ENCODE results near the gene WSB1.

WSB1 gene

GRCh38 chr17:27345141-27345904 lies 51.4 kb downstream of the WSB1 start:
- Mint-ChIP-seq H3K9me3 (no peaks in the 10 kb centered on the region), H3K27ac (no peak overlapping the region), H3K4me1 (ENCODE audit: low read depth) (peaks cover 16% of the 10 kb centered on the region), H3K27me3 (ENCODE audit: low read depth) (peaks cover 3% of the 10 kb centered on the region), H3K4me3 (no peak overlapping the region), H3K36me3 (ENCODE audit: low read depth) (no peaks in the 10 kb centered on the region)

- H3K27me3 Mint-ChIP-seq (ENCODE audit: low read depth), result peaks cover 3% of the 10 kb centered on the region
- H3K36me3 Mint-ChIP-seq (ENCODE audit: low read depth), result no peaks in the 10 kb centered on the region
- peaks cover 16% of the 10 kb centered on the region for H3K4me1 Mint-ChIP-seq (ENCODE audit: low read depth)
- no peak overlapping the region for H3K4me3 Mint-ChIP-seq
- H3K27ac Mint-ChIP-seq, result no peak overlapping the region
- no peaks in the 10 kb centered on the region for H3K9me3 Mint-ChIP-seq
These were observed 52.5 kb downstream of the WSB1 start for GRCh38 chr17:27346228-27346899.

- Mint-ChIP-seq H3K27me3 (ENCODE audit: low read depth) (peaks cover 3% of the 10 kb centered on the region), H3K4me3 (peak overlapping the region; percentile 63), H3K36me3 (ENCODE audit: low read depth) (no peaks in the 10 kb centered on the region), H3K27ac (no peak overlapping the region), H3K9me3 (no peaks in the 10 kb centered on the region), H3K4me1 (ENCODE audit: low read depth) (peaks cover 23% of the 10 kb centered on the region)
These were observed 54.3 kb downstream of the WSB1 start for GRCh38 chr17:27348196-27348595.

- Mint-ChIP-seq H3K27ac (no peak overlapping the region), H3K9me3 (no peaks in the 10 kb centered on the region), H3K4me3 (no peak overlapping the region), H3K27me3 (ENCODE audit: low read depth) (no peaks in the 10 kb centered on the region), H3K4me1 (ENCODE audit: low read depth) (peaks cover 24% of the 10 kb centered on the region), H3K36me3 (ENCODE audit: low read depth) (no peaks in the 10 kb centered on the region)
These were observed 55.7 kb downstream of the WSB1 start for GRCh38 chr17:27349540-27350021.

GRCh38 chr17:27351759-27352158 lies 57.8 kb downstream of the WSB1 start:
- Mint-ChIP-seq H3K9me3 (no peaks in the 10 kb centered on the region), H3K4me3 (no peak overlapping the region), H3K27ac (no peak overlapping the region), H3K27me3 (ENCODE audit: low read depth) (no peaks in the 10 kb centered on the region), H3K36me3 (ENCODE audit: low read depth) (no peaks in the 10 kb centered on the region), H3K4me1 (ENCODE audit: low read depth) (peaks cover 27% of the 10 kb centered on the region)

- peak overlapping the region; percentile 55 for H3K27ac Mint-ChIP-seq
- no peaks in the 10 kb centered on the region for H3K27me3 Mint-ChIP-seq (ENCODE audit: low read depth)
- H3K9me3 Mint-ChIP-seq, result no peaks in the 10 kb centered on the region
- no peaks in the 10 kb centered on the region for H3K36me3 Mint-ChIP-seq (ENCODE audit: low read depth)
- H3K4me3 Mint-ChIP-seq, result peak overlapping the region; percentile 85
- H3K4me1 Mint-ChIP-seq (ENCODE audit: low read depth), result peaks cover 27% of the 10 kb centered on the region
These were observed 58.6 kb downstream of the WSB1 start for GRCh38 chr17:27352448-27353032.

GRCh38 chr17:27353033-27353460 lies 59.1 kb downstream of the WSB1 start:
- Mint-ChIP-seq H3K9me3 (no peaks in the 10 kb centered on the region), H3K27me3 (ENCODE audit: low read depth) (no peaks in the 10 kb centered on the region), H3K36me3 (ENCODE audit: low read depth) (no peaks in the 10 kb centered on the region), H3K27ac (peak overlapping the region; percentile 89), H3K4me1 (ENCODE audit: low read depth) (peaks cover 27% of the 10 kb centered on the region), H3K4me3 (peak overlapping the region; percentile 85)

GRCh38 chr17:27353461-27354050 lies 59.6 kb downstream of the WSB1 start:
- peak overlapping the region; percentile 89 for H3K27ac Mint-ChIP-seq
- H3K27me3 Mint-ChIP-seq (ENCODE audit: low read depth), result no peaks in the 10 kb centered on the region
- H3K4me3 Mint-ChIP-seq, result peak overlapping the region; percentile 85
- peaks cover 22% of the 10 kb centered on the region for H3K4me1 Mint-ChIP-seq (ENCODE audit: low read depth)
- H3K9me3 Mint-ChIP-seq, result no peaks in the 10 kb centered on the region
- no peaks in the 10 kb centered on the region for H3K36me3 Mint-ChIP-seq (ENCODE audit: low read depth)

GRCh38 chr17:27354051-27354490 lies 60.2 kb downstream of the WSB1 start:
- H3K4me3 Mint-ChIP-seq, result peak overlapping the region; percentile 85
- no peaks in the 10 kb centered on the region for H3K9me3 Mint-ChIP-seq
- no peaks in the 10 kb centered on the region for H3K27me3 Mint-ChIP-seq (ENCODE audit: low read depth)
- H3K27ac Mint-ChIP-seq, result peak overlapping the region; percentile 73
- no peaks in the 10 kb centered on the region for H3K36me3 Mint-ChIP-seq (ENCODE audit: low read depth)
- peaks cover 19% of the 10 kb centered on the region for H3K4me1 Mint-ChIP-seq (ENCODE audit: low read depth)

- peak overlapping the region; percentile 85 for H3K4me3 Mint-ChIP-seq
- H3K36me3 Mint-ChIP-seq (ENCODE audit: low read depth), result no peaks in the 10 kb centered on the region
- no peaks in the 10 kb centered on the region for H3K9me3 Mint-ChIP-seq
- peak overlapping the region; percentile 73 for H3K27ac Mint-ChIP-seq
- H3K27me3 Mint-ChIP-seq (ENCODE audit: low read depth), result no peaks in the 10 kb centered on the region
- H3K4me1 Mint-ChIP-seq (ENCODE audit: low read depth), result peaks cover 19% of the 10 kb centered on the region
These were observed 60.7 kb downstream of the WSB1 start for GRCh38 chr17:27354491-27355081.

GRCh38 chr17:27355419-27355818 lies 61.5 kb downstream of the WSB1 start:
- no peaks in the 10 kb centered on the region for H3K27me3 Mint-ChIP-seq (ENCODE audit: low read depth)
- no peaks in the 10 kb centered on the region for H3K9me3 Mint-ChIP-seq
- H3K27ac Mint-ChIP-seq, result no peak overlapping the region
- H3K36me3 Mint-ChIP-seq (ENCODE audit: low read depth), result no peaks in the 10 kb centered on the region
- H3K4me3 Mint-ChIP-seq, result no peak overlapping the region
- peaks cover 19% of the 10 kb centered on the region for H3K4me1 Mint-ChIP-seq (ENCODE audit: low read depth)

GRCh38 chr17:27356091-27356705 lies 62.3 kb downstream of the WSB1 start:
- peaks cover 23% of the 10 kb centered on the region for H3K4me1 Mint-ChIP-seq (ENCODE audit: low read depth)
- H3K27ac Mint-ChIP-seq, result no peak overlapping the region
- no peaks in the 10 kb centered on the region for H3K27me3 Mint-ChIP-seq (ENCODE audit: low read depth)
- no peak overlapping the region for H3K4me3 Mint-ChIP-seq
- no peaks in the 10 kb centered on the region for H3K9me3 Mint-ChIP-seq
- no peaks in the 10 kb centered on the region for H3K36me3 Mint-ChIP-seq (ENCODE audit: low read depth)

- Mint-ChIP-seq H3K4me3 (no peak overlapping the region), H3K27me3 (ENCODE audit: low read depth) (no peaks in the 10 kb centered on the region), H3K36me3 (ENCODE audit: low read depth) (no peaks in the 10 kb centered on the region), H3K27ac (no peak overlapping the region), H3K9me3 (no peaks in the 10 kb centered on the region), H3K4me1 (ENCODE audit: low read depth) (peaks cover 19% of the 10 kb centered on the region)
These were observed 63.3 kb downstream of the WSB1 start for GRCh38 chr17:27357236-27357635.

GRCh38 chr17:27360507-27360906 lies 66.6 kb downstream of the WSB1 start:
- no peak overlapping the region for H3K4me3 Mint-ChIP-seq
- H3K9me3 Mint-ChIP-seq, result no peaks in the 10 kb centered on the region
- H3K27me3 Mint-ChIP-seq (ENCODE audit: low read depth), result peaks cover 4% of the 10 kb centered on the region
- H3K36me3 Mint-ChIP-seq (ENCODE audit: low read depth), result no peaks in the 10 kb centered on the region
- no peak overlapping the region for H3K27ac Mint-ChIP-seq
- peaks cover 10% of the 10 kb centered on the region for H3K4me1 Mint-ChIP-seq (ENCODE audit: low read depth)
